CD1c-positive myeloid dendritic cell (primary cell): Measurements from ENCODE around the gene TAS2R14.
A peak's percentile ranks its signal among the peaks of the same experiment; 100 is the strongest.

Experiments used
- DNase-seq: peaks from one replicate; pipeline ENCODE4 v3.0.0-alpha.2; 2016; ENCODE audit errors: extremely low spot score

TAS2R14 gene

GRCh38 chr12:10939163-10939562 is at the start of gene TAS2R14:
Gene TAS2R14 (minus strand): TSS chr12:10939263. CDS start chr12:10939207, 56 bp downstream.
- no peak for DNase-seq

GRCh38 chr12:10986812-10987211 is 47.7 kb upstream of the TAS2R14 start, which contains the start of gene TAS2R50:
Gene TAS2R50 (minus strand): TSS chr12:10986912. CDS start chr12:10986860, 52 bp downstream.
- no peak for DNase-seq

- peak; percentile 24 for DNase-seq
These were observed 43.2 kb upstream of the TAS2R14 start for GRCh38 chr12:10982244-10982643.

- DNase-seq, result no peak
These were observed 35.9 kb upstream of the TAS2R14 start for GRCh38 chr12:10974965-10975364.

- no peak for DNase-seq
These were observed 29.8 kb upstream of the TAS2R14 start for GRCh38 chr12:10968765-10969456.

GRCh38 chr12:10967409-10967808 is 28.3 kb upstream of the TAS2R14 start:
- no peak for DNase-seq

GRCh38 chr12:10966314-10966713 is 27.3 kb upstream of the TAS2R14 start:
- no peak for DNase-seq

GRCh38 chr12:10965476-10965875 is 26.4 kb upstream of the TAS2R14 start:
- DNase-seq, result no peak

GRCh38 chr12:10960211-10960610 is 21.1 kb upstream of the TAS2R14 start:
- no peak for DNase-seq

GRCh38 chr12:10959804-10960203 is 20.7 kb upstream of the TAS2R14 start:
- DNase-seq, result no peak

GRCh38 chr12:10957741-10958140 is 18.7 kb upstream of the TAS2R14 start:
- DNase-seq, result no peak

GRCh38 chr12:10956085-10956484 is 17.0 kb upstream of the TAS2R14 start:
- no peak for DNase-seq

- DNase-seq, result no peak
These were observed 13.6 kb upstream of the TAS2R14 start for GRCh38 chr12:10952645-10953044.

- no peak for DNase-seq
These were observed 4.1 kb upstream of the TAS2R14 start for GRCh38 chr12:10943167-10943566.

- DNase-seq, result no peak
These were observed 3.0 kb upstream of the TAS2R14 start for GRCh38 chr12:10941916-10942607.

- DNase-seq, result no peak
These were observed 2.3 kb upstream of the TAS2R14 start for GRCh38 chr12:10941369-10941768.

GRCh38 chr12:10940389-10940788 is 1.3 kb upstream of the TAS2R14 start:
- no peak for DNase-seq

- DNase-seq, result no peak
These were observed 2.6 kb downstream of the TAS2R14 start for GRCh38 chr12:10936506-10936905.

GRCh38 chr12:10928746-10929286 is 10.2 kb downstream of the TAS2R14 start, which contains the start of gene PRH2:
Gene PRH2 (plus strand): TSS chr12:10929236. CDS start chr12:10929274, 38 bp downstream.
- no peak for DNase-seq

GRCh38 chr12:10926269-10926668 is 12.8 kb downstream of the TAS2R14 start:
- DNase-seq, result no peak

GRCh38 chr12:10919809-10920208 is 19.3 kb downstream of the TAS2R14 start:
- DNase-seq, result no peak

GRCh38 chr12:10910380-10910779 is 28.7 kb downstream of the TAS2R14 start:
- DNase-seq, result no peak

GRCh38 chr12:10909462-10909861 is 29.6 kb downstream of the TAS2R14 start, which contains the start of gene TAS2R13:
Gene TAS2R13 (minus strand): TSS chr12:10909562. CDS start chr12:10909298, 264 bp downstream.
- DNase-seq, result no peak
